Activated CD8-positive, alpha-beta T cell treated with anti-CD3 and anti-CD28 coated beads, Interleukin-2, amount 10 ng/mL, durations not matched to agents 7 days and 5 days (primary cell): Measurements from ENCODE around the gene PXMP2. TPM values are rescaled to one million over a fixed set of nuclear protein-coding genes. Genes with fewer than 3 reads are reported as not detected.

Experiments
- ATAC-seq: fragments of 150-1000 bp; cut with Tn5 transposase; one replicate; pipeline ENCODE4 v1.10.0; 2021; ENCODE audit warnings: moderate library complexity
- CTCF ChIA-PET: fragments of 350-600 bp; sonication (Branson Sonifier 250); formaldehyde crosslinking; loops from one replicate; lab custom pipeline; 2021; ENCODE audit warnings: antibody characterized with exemption; lab: Charles Lee
- POLR2A ChIA-PET: fragments of 350-600 bp; sonication (Branson Sonifier 250); formaldehyde crosslinking; loops from one replicate; lab custom pipeline; 2021; ENCODE audit warnings: antibody characterized with exemption; lab: Charles Lee
- DNase-seq: peaks from one replicate; pipeline ENCODE4 v3.0.0-alpha.2; 2020
- H3K27ac Mint-ChIP-seq: one replicate; pipeline ENCODE4 v1.8.0; 2021; ENCODE audit warnings: mild to moderate bottlenecking, mixed read lengths
- H3K27me3 Mint-ChIP-seq: one replicate; pipeline ENCODE4 v1.8.0; 2021; ENCODE audit warnings: low read depth, mixed read lengths
- H3K36me3 Mint-ChIP-seq: one replicate; pipeline ENCODE4 v1.8.0; 2021; ENCODE audit warnings: low read depth, mixed read lengths
- H3K4me1 Mint-ChIP-seq: one replicate; pipeline ENCODE4 v1.8.0; 2021; ENCODE audit warnings: low read depth, mixed read lengths
- H3K4me3 Mint-ChIP-seq: one replicate; pipeline ENCODE4 v1.8.0; 2021; ENCODE audit warnings: mild to moderate bottlenecking, mixed read lengths
- H3K9me3 Mint-ChIP-seq: one replicate; pipeline ENCODE4 v1.8.0; 2022; ENCODE audit warnings: mixed read lengths; ENCODE audit not compliant: insufficient read depth
- total RNA-seq, 2 experiments: library from RNA; stranded (reverse); gene quantifications; one replicate each; pipeline ENCODE4 v1.2.3, GENCODE V29; 2021

PXMP2 gene
- total RNA-seq, 2 experiments from 2014 or later = 38.0 to 40.6 TPM

GRCh38 chr12:132648616-132649225 lies 38.7 kb upstream of the PXMP2 start:
- Mint-ChIP-seq H3K9me3 (no peaks in the 10 kb centered on the region), H3K27me3 (no peaks in the 10 kb centered on the region), H3K36me3 (peaks cover 50% of the 10 kb centered on the region), H3K4me1 (peaks cover 3% of the 10 kb centered on the region), H3K27ac (no peak overlapping the region), H3K4me3 (no peak overlapping the region)
- ChIA-PET CTCF (interaction anchor here (1.4 kb wide), 1 partner anchor 10 kb away, joined by 7 read pairs; no protein-coding TSS in a partner anchor), POLR2A (interaction anchor here (1.0 kb wide), 1 partner anchor 9 kb away, joined by 3 read pairs; no protein-coding TSS in a partner anchor)
- ATAC-seq (no peak), DNase-seq (no peak)

DNA sequence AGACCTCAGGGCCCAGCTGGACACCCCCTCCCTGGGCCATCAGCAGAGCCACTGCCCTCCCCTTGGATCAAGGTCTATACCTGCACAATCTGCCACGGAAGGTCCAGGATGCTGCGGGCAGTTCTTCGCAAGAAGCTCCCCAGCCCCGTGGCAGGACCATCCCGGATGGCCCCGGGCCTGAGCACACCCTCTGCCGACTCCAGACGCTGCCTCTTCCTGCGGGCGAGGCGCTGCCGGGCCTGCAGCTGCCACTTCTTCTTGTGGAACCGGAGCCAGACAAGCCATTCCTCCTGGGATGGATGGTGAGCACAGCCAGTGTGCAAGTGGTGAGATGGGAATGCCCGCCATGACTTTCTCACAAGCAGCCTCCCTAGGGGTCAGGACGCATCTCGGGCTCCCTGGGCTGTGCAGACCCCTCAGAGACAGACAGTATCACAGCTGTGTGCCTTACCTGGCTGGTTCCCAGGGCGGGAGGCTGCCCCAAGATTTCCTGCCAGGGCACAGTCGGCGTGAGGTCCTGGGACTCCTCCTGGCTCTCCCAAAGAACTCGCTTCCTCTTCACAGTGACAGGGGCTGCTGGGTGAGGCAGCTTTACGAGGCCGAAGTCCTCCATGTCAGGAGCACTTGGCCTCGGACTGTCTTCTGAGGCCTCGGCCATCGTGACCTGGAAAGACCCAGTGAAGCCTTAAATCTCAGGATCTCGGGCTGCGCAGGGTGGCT lies 38.0 kb upstream of the PXMP2 start:
- no peak overlapping the region for H3K4me3 Mint-ChIP-seq
- no peak for ATAC-seq
- POLR2A ChIA-PET = no interaction called here
- no peak overlapping the region for H3K27ac Mint-ChIP-seq
- H3K36me3 Mint-ChIP-seq = peaks cover 53% of the 10 kb centered on the region
- H3K27me3 Mint-ChIP-seq = no peaks in the 10 kb centered on the region
- no peak for DNase-seq
- peaks cover 3% of the 10 kb centered on the region for H3K4me1 Mint-ChIP-seq
- H3K9me3 Mint-ChIP-seq = no peaks in the 10 kb centered on the region
- CTCF ChIA-PET = interaction anchor here (1.4 kb wide), 1 partner anchor 10 kb away, joined by 7 read pairs; no protein-coding TSS in a partner anchor

DNA sequence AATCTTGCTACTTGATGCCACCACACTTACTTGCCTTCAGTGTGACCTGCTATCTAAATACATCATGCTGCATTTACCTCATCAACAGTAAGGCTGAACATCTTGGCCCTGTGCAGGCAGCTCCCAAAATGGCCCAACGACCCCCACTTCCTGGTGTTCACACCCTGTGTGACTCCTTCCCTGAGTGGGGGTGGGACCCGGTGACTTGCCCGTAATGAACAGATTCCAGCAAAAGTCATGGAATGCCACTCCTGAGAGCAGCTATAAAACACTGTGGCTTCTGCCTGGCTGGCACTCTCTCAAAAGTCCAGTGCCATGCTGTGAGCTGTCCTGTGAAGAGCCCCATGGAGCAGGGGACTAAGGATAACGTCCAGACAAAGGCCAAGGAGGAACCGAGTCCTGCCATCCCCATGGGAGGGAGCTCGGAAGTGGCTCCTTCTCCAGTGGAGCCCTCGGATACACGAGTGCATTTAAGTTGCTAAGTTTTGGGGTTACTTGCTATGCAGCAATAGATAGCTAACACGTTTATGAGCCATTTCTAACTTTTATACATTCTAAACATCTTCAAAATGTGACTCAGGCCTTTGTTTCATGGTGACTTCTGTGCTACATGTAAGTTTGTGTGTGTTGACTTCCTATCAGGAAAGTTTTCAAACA lies 35.8 kb upstream of the PXMP2 start:
- H3K27me3 Mint-ChIP-seq = no peaks in the 10 kb centered on the region
- DNase-seq = no peak
- ChIA-PET CTCF (interaction anchor here (0.8 kb wide), 1 partner anchor 37 kb away, joined by 4 read pairs; no protein-coding TSS in a partner anchor), POLR2A (no interaction called here)
- no peaks in the 10 kb centered on the region for H3K9me3 Mint-ChIP-seq
- H3K27ac Mint-ChIP-seq = no peak overlapping the region
- H3K4me3 Mint-ChIP-seq = no peak overlapping the region
- peaks cover 3% of the 10 kb centered on the region for H3K4me1 Mint-ChIP-seq
- H3K36me3 Mint-ChIP-seq = peaks cover 59% of the 10 kb centered on the region
- ATAC-seq = no peak

- POLR2A ChIA-PET = no interaction called here
- H3K27me3 Mint-ChIP-seq = no peaks in the 10 kb centered on the region
These were observed 33.7 kb upstream of the PXMP2 start for GRCh38 chr12:132653567-132654290.

DNA sequence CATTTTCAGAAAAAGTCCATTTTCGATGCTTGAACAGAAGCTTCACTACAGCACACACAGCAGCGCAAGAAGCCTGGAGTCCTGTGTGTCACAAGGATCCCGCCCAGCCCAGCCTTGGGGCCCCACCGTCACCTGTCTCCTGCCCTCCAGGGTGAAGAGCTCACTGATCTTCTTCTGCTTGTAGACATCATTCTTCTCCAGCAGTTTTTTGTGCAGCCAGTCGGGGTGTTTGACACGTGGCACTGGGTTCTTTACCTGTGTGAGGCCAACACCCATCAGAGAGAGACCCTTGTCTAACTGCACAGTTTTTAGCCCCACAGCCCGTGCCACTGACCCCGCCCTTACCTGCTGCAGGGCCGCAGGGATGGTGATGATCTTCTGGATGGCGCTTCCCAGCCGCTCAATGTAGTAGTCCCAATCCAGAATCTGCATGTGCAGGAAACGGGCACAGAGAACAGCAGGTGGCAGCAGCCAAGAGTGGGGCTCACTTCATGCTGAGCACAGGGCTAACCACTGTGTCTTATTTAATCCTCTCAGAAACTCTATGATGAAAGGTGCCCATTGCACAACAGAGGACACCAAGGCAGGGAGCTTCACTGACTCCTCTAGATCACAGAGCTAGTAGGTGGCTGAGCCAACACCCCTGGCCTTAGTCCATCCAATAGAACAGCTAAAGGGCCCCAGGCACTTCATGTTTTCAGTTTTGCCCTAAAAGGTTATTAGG lies 30.2 kb upstream of the PXMP2 start:
- peaks cover 26% of the 10 kb centered on the region for H3K4me1 Mint-ChIP-seq
- H3K27me3 Mint-ChIP-seq = no peaks in the 10 kb centered on the region
- POLR2A ChIA-PET = interaction anchor here (0.9 kb wide), 1 partner anchor 9 kb away, joined by 3 read pairs; no protein-coding TSS in a partner anchor
- CTCF ChIA-PET = interaction anchor here (0.9 kb wide), 2 partner anchors 42 to 242 kb away, joined by 3 read pairs; no protein-coding TSS in a partner anchor
- peaks cover 83% of the 10 kb centered on the region for H3K36me3 Mint-ChIP-seq
- ATAC-seq = no peak
- no peak overlapping the region for H3K4me3 Mint-ChIP-seq
- H3K9me3 Mint-ChIP-seq = no peaks in the 10 kb centered on the region
- H3K27ac Mint-ChIP-seq = no peak overlapping the region
- DNase-seq = no peak

More at GRCh38 chr12:132653567-132654290, 33.7 kb upstream of the PXMP2 start:
- Mint-ChIP-seq H3K36me3 (peaks cover 60% of the 10 kb centered on the region), H3K9me3 (no peaks in the 10 kb centered on the region), H3K4me3 (no peak overlapping the region), H3K4me1 (no peaks in the 10 kb centered on the region), H3K27ac (peak overlapping the region; percentile 34)
- DNase-seq (no peak), ATAC-seq (no peak)
- CTCF ChIA-PET = no interaction called here

DNA sequence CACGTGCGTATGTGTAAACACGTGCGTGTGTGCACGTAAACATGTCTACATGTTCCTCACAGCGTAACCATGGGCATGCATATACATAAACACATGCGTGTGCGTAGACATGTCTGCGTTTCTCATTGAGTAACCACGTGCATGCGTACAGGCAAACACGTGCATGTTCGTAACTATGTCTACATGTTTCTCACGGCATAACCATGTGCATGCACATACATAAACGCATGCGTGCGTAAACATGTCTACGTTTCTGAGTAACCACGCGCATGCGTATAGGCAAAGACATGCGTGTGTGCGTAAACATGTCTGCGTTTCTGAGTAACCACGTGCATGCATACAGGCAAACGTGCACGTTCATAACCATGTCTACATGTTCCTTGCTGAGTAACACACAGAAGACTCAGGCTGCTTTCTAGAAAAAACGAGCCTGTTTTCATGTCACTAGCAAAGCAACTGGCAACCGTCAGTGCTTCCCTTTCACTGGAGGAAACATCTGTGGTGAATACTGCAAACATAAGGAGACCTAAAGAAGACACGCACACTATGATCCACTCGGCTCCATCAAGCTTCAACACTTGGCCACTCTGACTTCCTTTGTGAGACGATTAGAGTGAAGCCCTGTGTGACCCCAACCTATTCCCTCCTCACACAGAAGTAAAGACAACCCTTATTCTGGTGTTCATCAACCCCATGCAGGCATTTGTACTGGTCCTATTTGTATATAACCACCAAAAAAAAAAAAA lies 29.1 kb upstream of the PXMP2 start:
- peaks cover 87% of the 10 kb centered on the region for H3K36me3 Mint-ChIP-seq
- POLR2A ChIA-PET = no interaction called here
- H3K4me1 Mint-ChIP-seq = peaks cover 37% of the 10 kb centered on the region
- H3K9me3 Mint-ChIP-seq = no peaks in the 10 kb centered on the region
- no peak overlapping the region for H3K4me3 Mint-ChIP-seq
- no peaks in the 10 kb centered on the region for H3K27me3 Mint-ChIP-seq
- ATAC-seq (no peak), DNase-seq (no peak)
- H3K27ac Mint-ChIP-seq = no peak overlapping the region
- CTCF ChIA-PET = no interaction called here

DNA sequence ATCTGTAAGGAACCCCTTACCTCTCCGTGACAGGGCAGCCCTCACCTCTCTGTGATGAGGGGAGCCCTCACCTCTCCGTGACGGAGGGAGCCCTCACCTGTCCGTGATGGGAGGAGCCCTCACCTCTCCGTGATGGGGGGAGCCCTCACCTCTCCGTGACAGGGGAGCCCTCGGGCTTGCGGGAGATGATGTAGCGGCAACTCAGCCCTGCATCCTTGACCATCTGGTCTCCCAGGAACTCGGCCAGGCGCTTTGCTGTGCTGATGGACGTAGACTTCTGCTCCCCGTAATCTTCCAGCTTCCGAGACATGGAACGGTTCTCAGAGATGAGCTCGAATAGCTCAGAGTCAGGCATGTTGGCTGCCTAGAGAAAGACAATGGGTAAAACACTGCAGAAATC lies 28.2 kb upstream of the PXMP2 start:
- DNase-seq (no peak), ATAC-seq (no peak)
- peaks cover 84% of the 10 kb centered on the region for H3K36me3 Mint-ChIP-seq
- H3K9me3 Mint-ChIP-seq = no peaks in the 10 kb centered on the region
- H3K27me3 Mint-ChIP-seq = no peaks in the 10 kb centered on the region
- H3K27ac Mint-ChIP-seq = peak overlapping the region; percentile 25
- ChIA-PET CTCF (interaction anchor here (0.9 kb wide), 1 partner anchor 20 kb away, joined by 3 read pairs; no protein-coding TSS in a partner anchor), POLR2A (interaction anchor here (1.3 kb wide), 1 partner anchor 10 kb away, joined by 3 read pairs; no protein-coding TSS in a partner anchor)
- peaks cover 45% of the 10 kb centered on the region for H3K4me1 Mint-ChIP-seq
- no peak overlapping the region for H3K4me3 Mint-ChIP-seq

DNA sequence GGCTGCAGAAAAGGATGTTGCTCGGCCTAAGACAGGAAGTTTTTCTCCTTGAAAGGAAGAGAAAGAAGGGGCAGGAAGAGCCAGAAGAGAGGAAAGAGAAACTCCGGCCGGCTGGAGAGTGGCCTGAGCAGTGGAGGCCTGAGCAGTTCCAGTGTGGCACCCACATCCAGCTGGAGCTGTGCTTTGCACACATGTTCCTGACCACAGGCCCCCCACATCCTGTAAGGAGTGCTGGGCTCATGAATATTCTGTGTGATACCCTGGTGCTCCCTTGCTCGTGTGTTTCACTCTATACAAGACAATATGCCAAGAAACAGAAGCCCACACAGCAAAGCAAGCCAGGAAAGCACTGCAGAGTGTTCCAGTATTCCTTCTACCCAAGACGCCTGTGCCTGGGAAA lies 27.3 kb upstream of the PXMP2 start:
- ChIA-PET CTCF (no interaction called here), POLR2A (interaction anchor here (1.3 kb wide), 1 partner anchor 9 kb away, joined by 3 read pairs; no protein-coding TSS in a partner anchor)
- ATAC-seq = peak; percentile 26
- no peak overlapping the region for H3K4me3 Mint-ChIP-seq
- no peaks in the 10 kb centered on the region for H3K27me3 Mint-ChIP-seq
- H3K27ac Mint-ChIP-seq = peak overlapping the region; percentile 74
- peak; percentile 39 for DNase-seq
- H3K9me3 Mint-ChIP-seq = no peaks in the 10 kb centered on the region
- H3K36me3 Mint-ChIP-seq = peaks cover 85% of the 10 kb centered on the region
- peaks cover 52% of the 10 kb centered on the region for H3K4me1 Mint-ChIP-seq

- Mint-ChIP-seq H3K4me1 (peaks cover 56% of the 10 kb centered on the region), H3K27ac (peak overlapping the region; percentile 74), H3K4me3 (no peak overlapping the region), H3K27me3 (no peaks in the 10 kb centered on the region), H3K9me3 (no peaks in the 10 kb centered on the region), H3K36me3 (peaks cover 89% of the 10 kb centered on the region)
- ATAC-seq = no peak
- ChIA-PET CTCF (no interaction called here), POLR2A (no interaction called here)
- DNase-seq = no peak
These were observed 26.4 kb upstream of the PXMP2 start for GRCh38 chr12:132660996-132661395.

- DNase-seq (no peak), ATAC-seq (no peak)
- Mint-ChIP-seq H3K27ac (peak overlapping the region; percentile 47), H3K4me3 (no peak overlapping the region), H3K27me3 (no peaks in the 10 kb centered on the region), H3K36me3 (peaks cover 89% of the 10 kb centered on the region), H3K4me1 (peaks cover 56% of the 10 kb centered on the region), H3K9me3 (no peaks in the 10 kb centered on the region)
- ChIA-PET POLR2A (no interaction called here), CTCF (no interaction called here)
These were observed 25.4 kb upstream of the PXMP2 start for GRCh38 chr12:132661972-132662371.
